Measurements from ENCODE around the gene OR2D3.
"Not testable (repeated sequence)": the region's sequence is repeated elsewhere in the genome, so short reads cannot be mapped to it uniquely, and the experiment has no call there.

The OR2D3 gene

GRCh38 chr11:6927030-6927617, 6.3 kb downstream of the OR2D3 start:
- peak; percentile 70 for DNase-seq (ENCODE audit: low spot score)

- no peak for DNase-seq (ENCODE audit: low spot score)
Measured at GRCh38 chr11:6928916-6929315, 8.1 kb downstream of the OR2D3 start.

- DNase-seq (ENCODE audit: low spot score), result no peak
Measured at GRCh38 chr11:6931146-6931713, 10.4 kb downstream of the OR2D3 start.

DNA sequence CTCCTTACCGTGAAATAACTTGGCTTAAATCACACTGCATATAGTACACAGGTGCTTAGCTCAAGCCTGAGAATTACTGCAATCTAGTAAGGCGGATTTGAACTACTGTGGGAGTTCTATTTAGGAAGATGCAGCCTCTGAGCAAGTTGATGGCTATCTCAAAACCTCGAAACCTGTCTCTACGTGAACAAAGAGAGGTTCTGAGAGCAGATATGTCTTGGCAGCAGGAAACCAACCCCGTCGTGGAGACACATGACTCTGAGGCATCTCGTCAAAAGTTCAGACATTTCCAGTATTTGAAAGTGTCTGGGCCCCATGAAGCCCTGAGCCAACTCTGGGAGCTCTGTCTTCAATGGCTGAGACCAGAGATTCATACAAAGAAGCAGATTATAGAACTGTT, 11.3 kb downstream of the OR2D3 start:
- DNase-seq (ENCODE audit: low spot score), result no peak

GRCh38 chr11:6941970-6942369, 21.2 kb downstream of the OR2D3 start:
- DNase-seq (ENCODE audit: low spot score), result no peak

DNA sequence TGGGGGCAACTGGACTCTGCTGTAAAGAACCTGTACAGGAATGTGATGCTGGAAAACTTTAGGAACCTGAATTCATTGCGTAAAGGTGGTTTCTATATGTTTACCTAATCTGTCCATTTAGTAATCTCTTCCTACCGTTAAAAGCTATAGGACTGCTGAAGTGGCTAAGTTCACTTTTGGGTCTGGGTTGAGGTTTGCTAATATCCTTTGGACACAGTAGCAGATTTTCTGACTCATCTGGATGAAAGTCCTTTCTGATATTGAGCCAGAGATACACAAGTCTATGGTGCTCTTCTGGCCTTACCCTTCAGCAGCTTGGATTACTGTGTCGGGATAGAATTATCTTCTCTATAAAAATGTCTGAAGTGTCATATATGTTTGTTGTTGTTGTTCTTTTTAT, 22.3 kb downstream of the OR2D3 start:
- DNase-seq (ENCODE audit: low spot score), result no peak

DNA sequence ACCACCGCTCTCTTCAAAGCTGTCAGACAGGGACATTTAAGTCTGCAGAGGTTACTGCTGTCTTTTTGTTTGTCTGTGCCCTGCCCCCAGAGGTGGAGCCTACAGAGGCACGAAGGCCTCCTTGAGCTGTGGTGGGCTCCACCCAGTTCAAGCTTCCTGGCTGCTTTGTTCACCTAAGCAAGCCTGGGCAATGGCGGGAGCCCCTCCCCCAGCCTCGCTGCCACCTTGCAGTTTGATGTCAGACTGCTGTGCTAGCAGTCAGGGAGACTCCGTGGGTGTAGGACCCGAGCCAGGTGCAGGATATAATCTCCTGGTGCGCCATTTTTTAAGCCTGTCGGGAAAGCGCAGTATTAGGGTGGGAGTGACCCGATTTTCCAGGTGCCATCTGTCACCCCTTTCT, 33.4 kb downstream of the OR2D3 start:
- not testable (repeated sequence) for DNase-seq (ENCODE audit: low spot score)

GRCh38 chr11:6962141-6962540, 41.3 kb downstream of the OR2D3 start:
- DNase-seq (ENCODE audit: low spot score), result no peak

GRCh38 chr11:6962673-6963072, 41.9 kb downstream of the OR2D3 start:
- no peak for DNase-seq (ENCODE audit: low spot score)

DNA sequence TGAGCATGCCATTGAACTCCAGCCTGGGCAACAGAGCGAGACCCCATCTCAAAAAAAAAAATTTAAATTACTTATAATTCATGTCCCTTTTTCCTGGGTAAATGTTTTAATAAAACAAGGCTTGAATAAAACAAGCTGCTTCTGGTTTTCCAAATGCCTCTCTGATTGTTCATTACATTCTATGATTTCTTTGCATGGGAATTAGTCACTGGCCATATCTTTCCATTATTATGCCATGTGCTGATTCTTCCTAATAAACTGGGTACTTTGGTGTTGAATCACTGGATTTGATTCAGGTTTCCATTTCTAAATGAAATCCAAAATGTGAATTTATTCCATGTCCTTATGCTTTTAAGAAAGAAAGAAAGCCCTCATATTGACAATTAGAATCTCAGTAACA, 48.0 kb downstream of the OR2D3 start:
- DNase-seq (ENCODE audit: low spot score), result no peak

- not testable (repeated sequence) for DNase-seq (ENCODE audit: low spot score)
Measured at GRCh38 chr11:6969854-6970253, 49.1 kb downstream of the OR2D3 start.
